KMS-11 (cell line): ENCODE results near the gene ZNF710.

ENCODE experiments used
- H2AFZ ChIP-seq: fragments of 200-600 bp; sonication (generic); 2 replicates; pipeline ENCODE4 v1.6.1; 2016; ENCODE audit warnings: antibody characterized with exemption, mixed run types, low read depth
- H3K27ac ChIP-seq: fragments of 200-600 bp; sonication (generic); 2 replicates; pipeline ENCODE4 v1.6.1; 2016; ENCODE audit warnings: mild to moderate bottlenecking, mixed run types
- H3K27me3 ChIP-seq: fragments of 200-600 bp; sonication (generic); 2 replicates; pipeline ENCODE4 v1.6.1; 2017; ENCODE audit warnings: mild to moderate bottlenecking, low read depth, mixed run types, moderate library complexity; ENCODE audit not compliant: insufficient read depth
- H3K36me3 ChIP-seq: fragments of 200-600 bp; sonication (generic); 2 replicates; pipeline ENCODE4 v1.6.1; 2017; ENCODE audit warnings: mild to moderate bottlenecking, mixed run types; ENCODE audit not compliant: insufficient read depth
- H3K4me1 ChIP-seq: fragments of 200-600 bp; sonication (generic); 2 replicates; pipeline ENCODE4 v1.6.1; 2016; ENCODE audit warnings: mild to moderate bottlenecking, low read depth, mixed run types; ENCODE audit not compliant: poor library complexity, severe bottlenecking
- H3K4me2 ChIP-seq: fragments of 200-600 bp; sonication (generic); 2 replicates; pipeline ENCODE4 v1.7.0; 2016; ENCODE audit warnings: mild to moderate bottlenecking, mixed run types
- H3K4me3 ChIP-seq: fragments of 200-600 bp; sonication (generic); IDR thresholded peaks from 2 replicates; pipeline ENCODE4 v1.6.1; 2017; ENCODE audit warnings: low read depth, low read length, mixed read lengths; ENCODE audit not compliant: insufficient read depth
- H3K79me2 ChIP-seq: fragments of 200-600 bp; sonication (generic); 2 replicates; pipeline ENCODE4 v1.6.1; 2016; ENCODE audit warnings: low read depth, mixed run types; ENCODE audit not compliant: insufficient read depth
- H3K9ac ChIP-seq: fragments of 200-600 bp; sonication (generic); 2 replicates; pipeline ENCODE4 v1.6.1; 2016; ENCODE audit warnings: mild to moderate bottlenecking, mixed run types
- H4K20me1 ChIP-seq: fragments of 200-600 bp; sonication (generic); 2 replicates; pipeline ENCODE4 v1.6.1; 2016; ENCODE audit warnings: mild to moderate bottlenecking, mixed run types; ENCODE audit not compliant: insufficient read depth
- CTCF ChIP-seq: fragments of 200-600 bp; sonication (generic); conservative IDR thresholded peaks from 2 replicates; pipeline ENCODE4 v1.6.1; 2017; ENCODE audit warnings: low read depth, mild to moderate bottlenecking, antibody characterized with exemption, low read length, moderate library complexity, mixed read lengths

ZNF710 gene

GRCh38 chr15:90020021-90020735, 19.1 kb downstream of the ZNF710 start:
- H3K79me2 ChIP-seq = peaks cover 59% of the 10 kb centered on the region
- no peak for TF ChIP-seq CTCF
- peak overlapping the region; percentile 95 for H3K4me2 ChIP-seq
- H3K27me3 ChIP-seq = no peaks in the 10 kb centered on the region
- peak overlapping the region; percentile 62 for H3K9ac ChIP-seq
- H3K4me1 ChIP-seq = peaks cover 68% of the 10 kb centered on the region
- peak overlapping the region; percentile 81 for H3K27ac ChIP-seq
- no peaks in the 10 kb centered on the region for H4K20me1 ChIP-seq
- H2AFZ ChIP-seq = 0 out of 2 replicates have a peak overlapping the region, but pooled peaks have one; percentile 3
- H3K4me3 ChIP-seq = no peak overlapping the region
- H3K36me3 ChIP-seq = no peaks in the 10 kb centered on the region

GRCh38 chr15:90020936-90021507, 19.9 kb downstream of the ZNF710 start:
- Histone ChIP-seq H3K27me3 (no peaks in the 10 kb centered on the region), H4K20me1 (no peaks in the 10 kb centered on the region), H3K27ac (peak overlapping the region; percentile 81), H2AFZ (no peak overlapping the region), H3K79me2 (peaks cover 58% of the 10 kb centered on the region), H3K4me2 (peak overlapping the region; percentile 95), H3K4me3 (no peak overlapping the region), H3K4me1 (peaks cover 68% of the 10 kb centered on the region), H3K9ac (peak overlapping the region; percentile 62; the same call in 1 of the 2 replicates), H3K36me3 (no peaks in the 10 kb centered on the region)
- TF ChIP-seq CTCF = no peak

DNA sequence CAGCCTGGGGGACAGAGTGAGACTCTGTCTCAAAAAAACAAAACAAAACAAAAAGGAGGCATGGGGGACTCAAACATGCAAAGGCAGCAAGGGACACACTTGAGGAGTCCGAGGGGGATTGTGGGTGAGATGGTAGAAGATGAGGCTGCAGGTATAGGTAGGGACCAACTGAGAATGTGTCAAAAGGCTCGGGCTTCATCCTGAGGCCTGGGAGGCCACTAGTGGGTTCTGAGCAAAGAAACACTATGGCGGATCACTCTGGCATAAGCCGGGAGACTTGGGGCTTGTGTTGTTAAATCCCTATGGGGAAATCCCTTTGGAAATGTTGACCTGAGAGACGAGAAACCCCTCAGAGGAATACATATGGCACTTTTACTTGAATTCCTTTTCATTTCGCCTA, 21.2 kb downstream of the ZNF710 start:
- no peak overlapping the region for H3K27ac ChIP-seq
- no peak overlapping the region for H3K4me3 ChIP-seq
- H2AFZ ChIP-seq = no peak overlapping the region
- no peaks in the 10 kb centered on the region for H3K27me3 ChIP-seq
- no peak overlapping the region for H3K4me2 ChIP-seq
- peaks cover 57% of the 10 kb centered on the region for H3K4me1 ChIP-seq
- no peak overlapping the region for H3K9ac ChIP-seq
- H4K20me1 ChIP-seq = no peaks in the 10 kb centered on the region
- TF ChIP-seq CTCF = no peak
- peaks cover 49% of the 10 kb centered on the region for H3K79me2 ChIP-seq
- no peaks in the 10 kb centered on the region for H3K36me3 ChIP-seq

- H3K4me1 ChIP-seq = peaks cover 58% of the 10 kb centered on the region
- no peak for TF ChIP-seq CTCF
- no peak overlapping the region for H3K4me2 ChIP-seq
- no peak overlapping the region for H3K27ac ChIP-seq
- H3K79me2 ChIP-seq = peaks cover 47% of the 10 kb centered on the region
- H3K4me3 ChIP-seq = no peak overlapping the region
- no peak overlapping the region for H3K9ac ChIP-seq
- no peaks in the 10 kb centered on the region for H4K20me1 ChIP-seq
- H2AFZ ChIP-seq = no peak overlapping the region
- H3K36me3 ChIP-seq = no peaks in the 10 kb centered on the region
- H3K27me3 ChIP-seq = no peaks in the 10 kb centered on the region
These were observed 22.0 kb downstream of the ZNF710 start for GRCh38 chr15:90022905-90023700.
